ENCODE data around the gene ASCL5. TPM values are rescaled to one million over a fixed set of nuclear protein-coding genes. Genes with fewer than 3 reads are reported as not detected.

ASCL5 gene
- total RNA-seq, 1 experiment from 2014 or later = not detected

- H3K4me1 Mint-ChIP-seq (ENCODE audit: insufficient read depth, unreplicated experiment) = peaks cover under 1% of the 10 kb centered on the region
- no peak for DNase-seq (ENCODE audit: unreplicated experiment)
- no peaks in the 10 kb centered on the region for H3K36me3 Mint-ChIP-seq (ENCODE audit: insufficient read depth, unreplicated experiment)
- no peak overlapping the region for H3K4me3 Mint-ChIP-seq (ENCODE audit: unreplicated experiment)
- POLR2A ChIA-PET = interaction anchor here (0.7 to 1.1 kb wide), 3 partner anchors 11 to 117 kb away, joined by 3 read pairs; no protein-coding TSS in a partner anchor
- TF ChIP-seq, protein P1, sequence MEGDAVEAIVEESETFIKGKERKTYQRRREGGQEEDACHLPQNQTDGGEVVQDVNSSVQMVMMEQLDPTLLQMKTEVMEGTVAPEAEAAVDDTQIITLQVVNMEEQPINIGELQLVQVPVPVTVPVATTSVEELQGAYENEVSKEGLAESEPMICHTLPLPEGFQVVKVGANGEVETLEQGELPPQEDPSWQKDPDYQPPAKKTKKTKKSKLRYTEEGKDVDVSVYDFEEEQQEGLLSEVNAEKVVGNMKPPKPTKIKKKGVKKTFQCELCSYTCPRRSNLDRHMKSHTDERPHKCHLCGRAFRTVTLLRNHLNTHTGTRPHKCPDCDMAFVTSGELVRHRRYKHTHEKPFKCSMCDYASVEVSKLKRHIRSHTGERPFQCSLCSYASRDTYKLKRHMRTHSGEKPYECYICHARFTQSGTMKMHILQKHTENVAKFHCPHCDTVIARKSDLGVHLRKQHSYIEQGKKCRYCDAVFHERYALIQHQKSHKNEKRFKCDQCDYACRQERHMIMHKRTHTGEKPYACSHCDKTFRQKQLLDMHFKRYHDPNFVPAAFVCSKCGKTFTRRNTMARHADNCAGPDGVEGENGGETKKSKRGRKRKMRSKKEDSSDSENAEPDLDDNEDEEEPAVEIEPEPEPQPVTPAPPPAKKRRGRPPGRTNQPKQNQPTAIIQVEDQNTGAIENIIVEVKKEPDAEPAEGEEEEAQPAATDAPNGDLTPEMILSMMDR (IDR thresholded peaks at IDR 0.05; ENCODE audit: unreplicated experiment) = no peak
- BruUV-seq (replicated peaks) = no TSS peak
- CTCF ChIA-PET = interaction anchor here (0.6 to 2.0 kb wide), 3 partner anchors 18 to 111 kb away, joined by 3 to 10 read pairs (median 5); no protein-coding TSS in a partner anchor
- H3K9me3 Mint-ChIP-seq (ENCODE audit: unreplicated experiment) = no peaks in the 10 kb centered on the region
- no peak overlapping the region for H3K27ac Mint-ChIP-seq (ENCODE audit: low read depth, unreplicated experiment)
- intact Hi-C loops (cut with micrococcal nuclease) = no loop called here
- peaks cover 49% of the 10 kb centered on the region for H3K27me3 Mint-ChIP-seq (ENCODE audit: insufficient read depth, unreplicated experiment)
These were observed 60.0 kb downstream of the ASCL5 start for GRCh38 chr1:201066986-201067385.

GRCh38 chr1:201065686-201066085, 61.3 kb downstream of the ASCL5 start:
- DNase-seq (ENCODE audit: unreplicated experiment) = no peak
- no peak overlapping the region for H3K27ac Mint-ChIP-seq (ENCODE audit: low read depth, unreplicated experiment)
- no peaks in the 10 kb centered on the region for H3K9me3 Mint-ChIP-seq (ENCODE audit: unreplicated experiment)
- no TSS peak for BruUV-seq (replicated peaks)
- CTCF ChIA-PET = interaction anchor here (0.6 to 1.8 kb wide), 7 partner anchors 8 to 576 kb away, joined by 3 to 9 read pairs (median 3); no protein-coding TSS in a partner anchor
- no peaks in the 10 kb centered on the region for H3K4me1 Mint-ChIP-seq (ENCODE audit: insufficient read depth, unreplicated experiment)
- H3K4me3 Mint-ChIP-seq (ENCODE audit: unreplicated experiment) = no peak overlapping the region
- intact Hi-C loops (cut with micrococcal nuclease) = no loop called here
- peaks cover 41% of the 10 kb centered on the region for H3K27me3 Mint-ChIP-seq (ENCODE audit: insufficient read depth, unreplicated experiment)
- POLR2A ChIA-PET = interaction anchor here (0.5 to 0.7 kb wide), 2 partner anchors 20 to 677 kb away, joined by 3 read pairs; no protein-coding TSS in a partner anchor
- no peaks in the 10 kb centered on the region for H3K36me3 Mint-ChIP-seq (ENCODE audit: insufficient read depth, unreplicated experiment)
- TF ChIP-seq, protein P1 (IDR thresholded peaks at IDR 0.05; ENCODE audit: unreplicated experiment) = no peak

- TF ChIP-seq, protein P1 (IDR thresholded peaks at IDR 0.05; ENCODE audit: unreplicated experiment) = no peak
- Mint-ChIP-seq H3K4me3 (ENCODE audit: unreplicated experiment) (no peak overlapping the region), H3K9me3 (ENCODE audit: unreplicated experiment) (no peaks in the 10 kb centered on the region), H3K27me3 (ENCODE audit: insufficient read depth, unreplicated experiment) (peaks cover 33% of the 10 kb centered on the region), H3K27ac (ENCODE audit: low read depth, unreplicated experiment) (no peak overlapping the region), H3K4me1 (ENCODE audit: insufficient read depth, unreplicated experiment) (peaks cover 8% of the 10 kb centered on the region), H3K36me3 (ENCODE audit: insufficient read depth, unreplicated experiment) (no peaks in the 10 kb centered on the region)
- BruUV-seq (replicated peaks) = no TSS peak
- ChIA-PET CTCF (interaction anchor here (0.6 to 2.1 kb wide), 9 partner anchors 17 to 147 kb away, joined by 3 to 12 read pairs (median 4); no protein-coding TSS in a partner anchor), POLR2A (interaction anchor here (0.5 to 0.7 kb wide), 2 partner anchors 20 to 378 kb away, joined by 3 read pairs; no protein-coding TSS in a partner anchor)
- DNase-seq (ENCODE audit: unreplicated experiment) = no peak
- intact Hi-C loops (cut with micrococcal nuclease) = no loop called here
These were observed 62.2 kb downstream of the ASCL5 start for GRCh38 chr1:201064806-201065205.

Other genes with a start within 250 kb of the ASCL5 start
- 25.1 and 30.5 TPM in 2 replicates for gene INAVA, start 232.3 kb downstream of the ASCL5 start, total RNA-seq (2022)
- 9.5 and 12.7 TPM in 2 replicates for gene KIF21B, start 103.5 kb downstream of the ASCL5 start, total RNA-seq (2022)
- not detected in 2 replicates for gene CACNA1S, start 14.8 kb downstream of the ASCL5 start, total RNA-seq (2022)
- gene TMEM9, start 27.3 kb upstream of the ASCL5 start, total RNA-seq (2022) = 67.2 and 71.7 TPM in 2 replicates
- 0.05 and 0.26 TPM in 2 replicates for gene IGFN1, start 63.6 kb upstream of the ASCL5 start, total RNA-seq (2022)
- gene PKP1, start 156.3 kb upstream of the ASCL5 start, total RNA-seq (2022) = 0.30 and 0.32 TPM in 2 replicates